Muscle layer of colon (tissue), 2 donors: ENCODE results near the gene AP1S3.
"Not testable (repeated sequence)": the region's sequence is repeated elsewhere in the genome, so short reads cannot be mapped to it uniquely, and the experiment has no call there.

Experiments used
- H3K27ac ChIP-seq: one replicate; pipeline ENCODE4 v1.7.0; 2013; ENCODE audit warnings: low read depth, mild to moderate bottlenecking, low read length, moderate library complexity
- H3K27me3 ChIP-seq, 2 donors: one replicate each; pipeline ENCODE4 v1.7.0; 2013; ENCODE audit warnings: low read length in 2 of 2, mild to moderate bottlenecking in 2 of 2; ENCODE audit not compliant: insufficient read depth in 2 of 2, control insufficient read depth in 1 of 2
- H3K36me3 ChIP-seq: one replicate; pipeline ENCODE4 v1.7.0; 2013; ENCODE audit warnings: mild to moderate bottlenecking, low read length; ENCODE audit not compliant: insufficient read depth
- H3K4me1 ChIP-seq: one replicate; pipeline ENCODE4 v1.7.0; 2013; ENCODE audit warnings: mild to moderate bottlenecking, low read length; ENCODE audit not compliant: insufficient read depth
- H3K4me3 ChIP-seq, 2 donors: one replicate each; pipeline ENCODE4 v1.7.0; 2013; ENCODE audit warnings: low read length in 2 of 2, low read depth in 1 of 2, mild to moderate bottlenecking in 1 of 2, moderate library complexity in 1 of 2
- H3K9ac ChIP-seq: one replicate; pipeline ENCODE4 v1.7.0; 2013; ENCODE audit warnings: low read length
- H3K9me3 ChIP-seq: one replicate; pipeline ENCODE4 v1.7.0; 2013; ENCODE audit warnings: mild to moderate bottlenecking, low read length
- donor health status: abdominal sarcoma.
- donor health status: Adenocarcinoma of cecum.

Gene AP1S3

GRCh38 chr2:223822818-223823217 lies 14.6 kb downstream of the AP1S3 start:
- Histone ChIP-seq H3K4me3 (no peak overlapping the region), H3K36me3 (no peaks in the 10 kb centered on the region), H3K4me1 (peaks cover 5% of the 10 kb centered on the region), H3K27me3 (no peaks in the 10 kb centered on the region), H3K27ac (no peak overlapping the region), H3K9ac (no peak overlapping the region), H3K9me3 (no peaks in the 10 kb centered on the region)

GRCh38 chr2:223820549-223820948 lies 16.8 kb downstream of the AP1S3 start:
- Histone ChIP-seq H3K9me3 (no peaks in the 10 kb centered on the region), H3K27ac (no peak overlapping the region), H3K4me1 (peaks cover 5% of the 10 kb centered on the region), H3K27me3 (no peaks in the 10 kb centered on the region), H3K36me3 (no peaks in the 10 kb centered on the region), H3K9ac (no peak overlapping the region), H3K4me3 (no peak overlapping the region)

- Histone ChIP-seq H3K9me3 (no peaks in the 10 kb centered on the region), H3K4me1 (peaks cover 5% of the 10 kb centered on the region), H3K36me3 (no peaks in the 10 kb centered on the region), H3K27ac (no peak overlapping the region), H3K4me3 (no peak overlapping the region), H3K9ac (no peak overlapping the region), H3K27me3 (no peaks in the 10 kb centered on the region)
These were observed 17.5 kb downstream of the AP1S3 start for GRCh38 chr2:223819891-223820290.

GRCh38 chr2:223815884-223816570 lies 21.4 kb downstream of the AP1S3 start:
- Histone ChIP-seq H3K4me3 (no peak overlapping the region), H3K9me3 (no peaks in the 10 kb centered on the region), H3K27me3 (no peaks in the 10 kb centered on the region), H3K27ac (no peak overlapping the region), H3K9ac (no peak overlapping the region), H3K36me3 (no peaks in the 10 kb centered on the region), H3K4me1 (peaks cover 5% of the 10 kb centered on the region)

GRCh38 chr2:223815186-223815883 lies 22.0 kb downstream of the AP1S3 start:
- Histone ChIP-seq H3K9ac (no peak overlapping the region), H3K4me3 (no peak overlapping the region), H3K27ac (no peak overlapping the region), H3K4me1 (peaks cover 5% of the 10 kb centered on the region), H3K9me3 (no peaks in the 10 kb centered on the region), H3K36me3 (no peaks in the 10 kb centered on the region), H3K27me3 (no peaks in the 10 kb centered on the region)

GRCh38 chr2:223814764-223815163 lies 22.6 kb downstream of the AP1S3 start:
- not testable (repeated sequence) for H3K9me3 ChIP-seq, H3K4me1 ChIP-seq, H3K36me3 ChIP-seq, H3K4me3 ChIP-seq, H3K27me3 ChIP-seq, H3K9ac ChIP-seq, H3K27ac ChIP-seq

- H3K36me3 ChIP-seq = no peaks in the 10 kb centered on the region
- H3K4me3 ChIP-seq = no peak overlapping the region
- H3K9me3 ChIP-seq = no peaks in the 10 kb centered on the region
- no peak overlapping the region for H3K27ac ChIP-seq
- H3K4me1 ChIP-seq = no peaks in the 10 kb centered on the region
- no peaks in the 10 kb centered on the region for H3K27me3 ChIP-seq
- H3K9ac ChIP-seq = no peak overlapping the region
These were observed 24.1 kb downstream of the AP1S3 start for GRCh38 chr2:223813329-223813728.

GRCh38 chr2:223811757-223812156 lies 25.6 kb downstream of the AP1S3 start:
- no peaks in the 10 kb centered on the region for H3K4me1 ChIP-seq
- no peak overlapping the region for H3K27ac ChIP-seq
- H3K4me3 ChIP-seq = no peak overlapping the region
- H3K9me3 ChIP-seq = no peaks in the 10 kb centered on the region
- H3K27me3 ChIP-seq = no peaks in the 10 kb centered on the region
- H3K9ac ChIP-seq = no peak overlapping the region
- no peaks in the 10 kb centered on the region for H3K36me3 ChIP-seq

GRCh38 chr2:223805008-223805407 lies 32.4 kb downstream of the AP1S3 start:
- Histone ChIP-seq H3K9ac (no peak overlapping the region), H3K27me3 (no peaks in the 10 kb centered on the region), H3K27ac (no peak overlapping the region), H3K9me3 (no peaks in the 10 kb centered on the region), H3K4me3 (no peak overlapping the region), H3K4me1 (no peaks in the 10 kb centered on the region), H3K36me3 (no peaks in the 10 kb centered on the region)

GRCh38 chr2:223801736-223802135 lies 35.6 kb downstream of the AP1S3 start:
- Histone ChIP-seq H3K9me3 (no peaks in the 10 kb centered on the region), H3K27ac (no peak overlapping the region), H3K27me3 (no peaks in the 10 kb centered on the region), H3K9ac (no peak overlapping the region), H3K36me3 (no peaks in the 10 kb centered on the region), H3K4me3 (no peak overlapping the region), H3K4me1 (no peaks in the 10 kb centered on the region)

GRCh38 chr2:223800908-223801307 lies 36.5 kb downstream of the AP1S3 start:
- H3K27me3 ChIP-seq = no peaks in the 10 kb centered on the region
- no peaks in the 10 kb centered on the region for H3K36me3 ChIP-seq
- H3K9ac ChIP-seq = no peak overlapping the region
- H3K4me1 ChIP-seq = no peaks in the 10 kb centered on the region
- H3K27ac ChIP-seq = no peak overlapping the region
- no peaks in the 10 kb centered on the region for H3K9me3 ChIP-seq
- no peak overlapping the region for H3K4me3 ChIP-seq
